ENCODE data around the gene ARID1B.
"Not testable (repeated sequence)": the region's sequence is repeated elsewhere in the genome, so short reads cannot be mapped to it uniquely, and the experiment has no call there.

DNA sequence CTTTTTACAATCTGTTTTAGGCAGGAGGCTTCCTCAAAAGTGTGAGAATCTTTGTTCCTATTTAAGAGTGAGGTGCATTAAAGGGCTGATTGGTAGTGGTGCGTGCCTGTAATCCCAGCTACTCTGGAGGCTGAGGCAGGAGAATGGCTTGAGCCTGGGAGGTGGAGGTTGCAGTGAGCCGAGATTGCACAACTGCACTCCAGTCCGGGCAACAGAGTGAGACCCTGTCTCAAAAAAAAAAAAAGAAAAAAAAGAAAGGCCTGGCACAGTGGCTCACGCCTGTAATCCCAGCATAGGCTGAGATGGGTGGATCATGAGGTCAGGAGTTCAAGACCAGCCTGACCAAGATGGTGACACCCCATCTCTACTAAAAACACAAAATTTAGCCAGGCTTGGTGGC is 205.7 kb downstream of the ARID1B start:
- TF ChIP-seq, protein P1, sequence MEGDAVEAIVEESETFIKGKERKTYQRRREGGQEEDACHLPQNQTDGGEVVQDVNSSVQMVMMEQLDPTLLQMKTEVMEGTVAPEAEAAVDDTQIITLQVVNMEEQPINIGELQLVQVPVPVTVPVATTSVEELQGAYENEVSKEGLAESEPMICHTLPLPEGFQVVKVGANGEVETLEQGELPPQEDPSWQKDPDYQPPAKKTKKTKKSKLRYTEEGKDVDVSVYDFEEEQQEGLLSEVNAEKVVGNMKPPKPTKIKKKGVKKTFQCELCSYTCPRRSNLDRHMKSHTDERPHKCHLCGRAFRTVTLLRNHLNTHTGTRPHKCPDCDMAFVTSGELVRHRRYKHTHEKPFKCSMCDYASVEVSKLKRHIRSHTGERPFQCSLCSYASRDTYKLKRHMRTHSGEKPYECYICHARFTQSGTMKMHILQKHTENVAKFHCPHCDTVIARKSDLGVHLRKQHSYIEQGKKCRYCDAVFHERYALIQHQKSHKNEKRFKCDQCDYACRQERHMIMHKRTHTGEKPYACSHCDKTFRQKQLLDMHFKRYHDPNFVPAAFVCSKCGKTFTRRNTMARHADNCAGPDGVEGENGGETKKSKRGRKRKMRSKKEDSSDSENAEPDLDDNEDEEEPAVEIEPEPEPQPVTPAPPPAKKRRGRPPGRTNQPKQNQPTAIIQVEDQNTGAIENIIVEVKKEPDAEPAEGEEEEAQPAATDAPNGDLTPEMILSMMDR (IDR thresholded peaks at IDR 0.05; ENCODE audit: borderline replicate concordance, extremely low read depth, low read length, poor library complexity, severe bottlenecking) = not testable (repeated sequence)
- not testable (repeated sequence) for TF ChIP-seq EZH2 (IDR thresholded peaks at IDR 0.05; ENCODE audit: borderline replicate concordance, low read depth, low read length, severe bottlenecking)

Data from DND-41 (cell line).